GM19035 (cell line): Measurements from ENCODE around the gene CUBN.
A peak's percentile ranks its signal among the peaks of the same experiment; 100 is the strongest.

Experiments used
- ATAC-seq: cut with Tn5 transposase; IDR thresholded peaks from one replicate; pipeline ENCODE4 v1.9.1; 2021; ENCODE audit not compliant: unreplicated experiment

CUBN gene

GRCh38 chr10:16798571-16798970 lies 331.0 kb downstream of the CUBN start:
- ATAC-seq = no peak

- no peak for ATAC-seq
These were observed 334.1 kb downstream of the CUBN start for GRCh38 chr10:16795410-16796073.

- ATAC-seq = no peak
These were observed 335.6 kb downstream of the CUBN start for GRCh38 chr10:16794005-16794404.

GRCh38 chr10:16792675-16793074 lies 336.9 kb downstream of the CUBN start:
- no peak for ATAC-seq

- no peak for ATAC-seq
These were observed 339.8 kb downstream of the CUBN start for GRCh38 chr10:16789765-16790164.

- no peak for ATAC-seq
These were observed 340.4 kb downstream of the CUBN start for GRCh38 chr10:16789261-16789660.

- no peak for ATAC-seq
These were observed 340.8 kb downstream of the CUBN start for GRCh38 chr10:16788778-16789177.

- ATAC-seq = peak; percentile 20
These were observed 341.5 kb downstream of the CUBN start for GRCh38 chr10:16788125-16788524.

- ATAC-seq = peak; percentile 83
These were observed 342.2 kb downstream of the CUBN start for GRCh38 chr10:16787361-16787791.

GRCh38 chr10:16780338-16780880 lies 349.2 kb downstream of the CUBN start:
- no peak for ATAC-seq

GRCh38 chr10:16779384-16779915 lies 350.2 kb downstream of the CUBN start:
- ATAC-seq = peak; percentile 76

GRCh38 chr10:16777473-16778370 lies 351.9 kb downstream of the CUBN start:
- peak; percentile 61 for ATAC-seq

- ATAC-seq = no peak
These were observed 352.7 kb downstream of the CUBN start for GRCh38 chr10:16776896-16777295.
